ENCODE measurements around the gene CATSPERE.
"Not testable (repeated sequence)": the region's sequence is repeated elsewhere in the genome, so short reads cannot be mapped to it uniquely, and the experiment has no call there.

CATSPERE gene

DNA sequence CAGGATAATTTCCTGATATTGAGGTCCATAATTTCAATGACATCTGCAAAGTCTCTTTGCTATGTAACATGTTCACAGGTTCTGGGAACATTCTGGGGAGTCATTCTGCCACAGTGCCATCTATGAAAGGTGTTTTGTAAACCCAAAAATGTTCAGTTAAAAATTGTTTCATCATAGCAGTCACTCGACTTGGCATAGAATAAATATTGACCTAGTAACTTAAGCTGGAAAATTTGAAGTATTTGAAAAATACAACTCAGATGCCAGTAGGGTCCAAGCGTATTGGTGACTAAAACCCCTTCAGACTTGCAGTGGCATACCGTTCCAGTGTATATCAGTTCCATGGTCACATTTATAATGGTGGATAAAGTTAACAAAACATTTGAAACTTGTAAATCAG lies 198.6 kb downstream of the CATSPERE start:
- Mint-ChIP-seq H3K36me3 (ENCODE audit: insufficient read depth) (peaks cover 6% of the 10 kb centered on the region), H3K4me3 (no peak overlapping the region), H3K27me3 (no peaks in the 10 kb centered on the region), H3K9me3 (no peaks in the 10 kb centered on the region), H3K27ac (no peak overlapping the region), H3K4me1 (ENCODE audit: low read depth in 2 of 2) (peaks cover 24 to 36% of the 10 kb centered on the region in 2 donors)
- DNase-seq, result no peak
- ATAC-seq (replicated peaks), result no peak

DNA sequence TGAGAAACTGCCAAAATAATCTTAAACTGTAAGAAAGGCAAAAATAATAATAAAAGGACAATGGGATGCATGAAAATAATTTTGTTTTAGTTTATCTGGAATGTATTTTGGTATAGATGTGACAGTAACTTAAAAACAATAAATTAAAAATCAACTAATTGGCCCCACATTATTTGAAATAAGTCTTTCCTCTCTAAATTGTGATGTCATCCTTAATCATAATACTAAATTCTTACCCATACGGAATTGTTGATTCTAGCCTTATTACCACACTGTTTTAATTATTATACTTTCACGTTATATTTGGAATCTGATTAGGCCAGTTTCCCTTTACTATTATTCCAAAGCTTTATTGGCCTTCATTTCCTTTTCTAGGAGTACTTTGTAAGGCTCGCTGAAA lies 199.5 kb downstream of the CATSPERE start:
- no peak for ATAC-seq (replicated peaks)
- Mint-ChIP-seq H3K27me3 (no peaks in the 10 kb centered on the region), H3K4me3 (no peak overlapping the region), H3K9me3 (no peaks in the 10 kb centered on the region), H3K4me1 (ENCODE audit: low read depth in 2 of 2) (peaks cover 24 to 36% of the 10 kb centered on the region in 2 donors), H3K27ac (no peak overlapping the region), H3K36me3 (ENCODE audit: insufficient read depth) (peaks cover 6% of the 10 kb centered on the region)
- DNase-seq, result no peak

DNA sequence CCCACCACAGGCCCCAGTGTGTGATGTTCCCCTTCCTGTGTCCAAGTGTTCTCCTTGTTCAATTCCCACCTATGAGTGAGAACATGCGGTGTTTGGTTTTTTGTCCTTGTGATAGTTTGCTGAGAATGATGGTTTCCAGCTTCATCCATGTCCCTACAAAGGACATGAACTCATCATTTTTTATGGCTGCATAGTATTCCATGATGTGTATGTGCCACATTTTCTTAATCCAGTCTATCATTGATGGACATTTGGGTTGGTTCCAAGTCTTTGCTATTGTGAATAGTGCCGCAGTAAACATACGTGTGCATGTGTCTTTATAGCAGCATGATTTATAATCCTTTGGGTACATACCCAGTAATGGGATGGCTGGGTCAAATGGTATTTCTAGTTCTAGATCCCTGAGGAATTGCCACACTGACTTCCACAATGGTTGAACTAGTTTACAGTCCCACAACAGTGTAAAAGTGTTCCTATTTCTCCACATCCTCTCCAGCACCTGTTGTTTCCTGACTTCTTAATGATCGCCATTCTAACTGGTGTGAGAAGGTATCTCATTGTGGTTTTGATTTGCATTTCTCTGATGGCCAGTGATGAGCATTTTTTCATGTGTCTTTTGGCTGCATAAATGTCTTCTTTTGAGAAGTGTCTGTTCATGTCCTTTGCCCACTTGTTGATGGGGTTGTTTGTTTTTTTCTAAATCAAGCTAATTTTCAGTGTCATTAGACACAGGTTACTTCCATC lies 200.7 kb downstream of the CATSPERE start:
- H3K9me3 Mint-ChIP-seq; DNase-seq; H3K27me3 Mint-ChIP-seq; H3K4me3 Mint-ChIP-seq; H3K36me3 Mint-ChIP-seq (ENCODE audit: insufficient read depth); ATAC-seq (replicated peaks); H3K27ac Mint-ChIP-seq: not testable (repeated sequence)
- H3K4me1 Mint-ChIP-seq (ENCODE audit: low read depth in 2 of 2), result peaks cover 23 to 31% of the 10 kb centered on the region in 2 donors

DNA sequence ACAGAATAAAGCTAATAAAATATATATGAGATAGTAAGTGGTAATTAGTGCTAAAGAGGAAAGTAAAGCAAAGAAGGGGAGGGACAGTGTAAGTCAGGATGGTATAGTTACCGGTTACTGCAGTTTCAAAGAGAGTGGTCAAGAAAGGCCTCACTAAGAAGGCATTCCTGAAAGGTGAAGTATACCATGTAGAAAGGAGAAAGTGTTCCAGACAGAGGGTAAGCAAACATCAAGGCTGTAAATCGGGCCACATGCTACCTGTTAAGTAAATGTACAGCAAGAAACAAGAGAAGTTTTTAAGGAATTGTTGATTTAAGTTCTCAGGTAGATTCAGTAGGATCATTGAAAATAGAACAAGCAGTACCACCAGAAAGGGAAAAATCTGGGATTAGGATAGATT lies 201.5 kb downstream of the CATSPERE start:
- Mint-ChIP-seq H3K4me3 (no peak overlapping the region), H3K4me1 (ENCODE audit: low read depth in 2 of 2) (peaks cover 22 to 25% of the 10 kb centered on the region in 2 donors), H3K27me3 (no peaks in the 10 kb centered on the region), H3K36me3 (ENCODE audit: insufficient read depth) (no peaks in the 10 kb centered on the region), H3K9me3 (no peaks in the 10 kb centered on the region), H3K27ac (peak overlapping the region in 1 of 2 donors; percentile 9)
- ATAC-seq (replicated peaks), result no peak
- no peak for DNase-seq

DNA sequence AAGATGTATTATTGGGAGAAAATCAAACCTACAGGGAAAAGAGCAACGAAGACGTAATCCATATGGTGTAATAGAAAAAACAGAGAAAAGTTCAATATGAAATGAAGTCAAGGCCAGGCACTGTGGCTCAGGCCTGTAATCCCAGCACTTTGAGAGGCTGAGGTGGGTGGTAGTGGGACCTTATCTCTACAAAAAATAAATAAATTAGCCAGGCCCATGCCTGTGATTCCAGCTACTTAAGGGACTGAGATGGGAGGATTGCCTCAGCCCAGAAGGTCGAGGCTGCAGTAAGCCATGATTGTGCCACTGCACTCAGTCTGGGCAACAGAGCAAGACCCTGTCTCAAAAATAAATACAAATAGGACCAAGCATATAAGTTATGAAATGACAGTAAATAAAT lies 203.3 kb downstream of the CATSPERE start:
- Mint-ChIP-seq H3K36me3 (ENCODE audit: insufficient read depth) (no peaks in the 10 kb centered on the region), H3K9me3 (no peaks in the 10 kb centered on the region), H3K27me3 (no peaks in the 10 kb centered on the region), H3K27ac (no peak overlapping the region), H3K4me3 (no peak overlapping the region), H3K4me1 (ENCODE audit: low read depth in 2 of 2) (peaks cover 14 to 15% of the 10 kb centered on the region in 2 donors)
- DNase-seq, result no peak
- ATAC-seq (replicated peaks), result no peak

DNA sequence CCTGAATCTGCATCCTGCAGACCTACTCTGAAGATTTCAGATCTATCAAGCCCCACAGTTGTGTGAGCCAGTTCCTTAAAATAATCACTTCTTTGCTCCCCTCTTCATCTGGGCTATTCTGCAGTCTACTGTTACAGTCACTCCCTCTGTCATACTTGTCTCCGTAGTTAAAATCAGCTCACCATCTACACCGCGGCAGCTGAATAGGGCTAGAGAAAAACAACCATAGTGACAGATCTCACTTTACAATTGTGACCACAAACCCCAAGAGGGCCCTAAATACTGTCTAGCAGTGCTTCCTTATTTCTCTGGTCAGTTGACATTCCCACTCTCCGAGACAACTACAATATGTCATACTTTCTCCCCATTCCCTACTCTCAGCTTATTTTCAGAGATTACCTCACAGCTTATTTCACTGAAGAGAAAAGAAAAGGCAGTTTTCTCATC lies 204.7 kb downstream of the CATSPERE start:
- DNase-seq (no peak), ATAC-seq (replicated peaks) (peak; percentile 80)
- H3K36me3 Mint-ChIP-seq (ENCODE audit: insufficient read depth), result no peaks in the 10 kb centered on the region
- peaks cover 13 to 19% of the 10 kb centered on the region in 2 donors for H3K4me1 Mint-ChIP-seq (ENCODE audit: low read depth in 2 of 2)
- no peak overlapping the region for H3K27ac Mint-ChIP-seq
- no peaks in the 10 kb centered on the region for H3K27me3 Mint-ChIP-seq
- no peak overlapping the region for H3K4me3 Mint-ChIP-seq
- H3K9me3 Mint-ChIP-seq, result no peaks in the 10 kb centered on the region

DNA sequence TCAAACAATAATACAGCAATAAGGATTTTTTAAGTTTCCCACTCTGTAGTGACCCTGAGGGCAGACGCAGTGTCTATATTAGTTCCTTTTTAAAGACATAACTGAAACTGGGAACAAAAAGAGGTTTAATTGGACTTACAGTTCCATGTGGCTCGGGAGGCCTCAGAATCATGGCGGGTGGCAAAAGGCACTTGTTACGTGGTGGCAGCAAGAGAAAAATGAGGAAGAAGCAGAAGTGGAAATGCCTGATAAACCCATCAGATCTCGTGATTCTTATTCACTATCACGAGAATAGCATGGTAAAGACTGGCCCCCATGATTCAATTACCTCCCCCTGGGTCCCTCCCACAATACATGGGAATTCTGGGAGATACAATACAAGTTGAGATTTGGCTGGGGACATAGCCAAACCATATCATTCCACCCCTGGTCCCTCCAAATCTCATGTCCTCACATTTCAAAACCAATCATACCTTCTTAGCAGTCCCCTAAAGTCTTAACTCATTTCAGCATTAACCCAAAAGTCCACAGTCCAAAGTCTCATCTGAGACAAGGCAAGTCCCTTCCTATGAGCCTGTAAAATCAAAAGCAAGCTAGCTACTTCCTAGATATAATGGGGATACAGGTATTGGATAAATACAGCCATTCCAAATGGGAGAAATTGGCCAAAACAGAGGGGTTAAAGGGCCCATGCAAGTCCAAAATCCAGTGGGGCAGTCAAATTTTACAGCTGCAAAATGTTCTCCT lies 205.8 kb downstream of the CATSPERE start:
- H3K36me3 Mint-ChIP-seq (ENCODE audit: insufficient read depth); ATAC-seq (replicated peaks); H3K9me3 Mint-ChIP-seq; H3K27me3 Mint-ChIP-seq; DNase-seq; H3K4me3 Mint-ChIP-seq; H3K27ac Mint-ChIP-seq: not testable (repeated sequence)
- peaks cover 12 to 28% of the 10 kb centered on the region in 2 donors for H3K4me1 Mint-ChIP-seq (ENCODE audit: low read depth in 2 of 2)

DNA sequence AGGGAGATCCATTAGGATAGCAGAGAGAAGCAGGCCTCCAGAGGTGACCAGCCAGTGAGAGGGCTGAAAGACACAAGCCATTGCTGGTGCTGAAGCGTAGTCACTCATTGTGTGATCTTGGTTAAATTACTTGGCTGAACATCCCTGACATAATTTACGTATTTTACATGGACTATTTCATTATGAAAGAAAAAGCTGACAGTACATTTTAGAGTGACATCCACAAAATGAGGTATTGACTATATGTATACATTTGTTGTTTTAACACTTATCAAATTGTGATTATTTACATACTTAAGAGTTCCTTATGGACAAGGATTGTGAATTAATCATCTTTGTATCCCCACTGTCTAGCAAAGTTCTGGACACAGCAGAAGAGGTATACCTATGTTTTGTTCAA lies 206.7 kb downstream of the CATSPERE start:
- Mint-ChIP-seq H3K27ac (peak overlapping the region in 1 of 2 donors; percentile 3), H3K27me3 (no peaks in the 10 kb centered on the region), H3K9me3 (no peaks in the 10 kb centered on the region), H3K36me3 (ENCODE audit: insufficient read depth) (peaks cover 3% of the 10 kb centered on the region), H3K4me3 (no peak overlapping the region), H3K4me1 (ENCODE audit: low read depth in 2 of 2) (peaks cover 11 to 23% of the 10 kb centered on the region in 2 donors)
- DNase-seq, result no peak
- ATAC-seq (replicated peaks), result no peak

DNA sequence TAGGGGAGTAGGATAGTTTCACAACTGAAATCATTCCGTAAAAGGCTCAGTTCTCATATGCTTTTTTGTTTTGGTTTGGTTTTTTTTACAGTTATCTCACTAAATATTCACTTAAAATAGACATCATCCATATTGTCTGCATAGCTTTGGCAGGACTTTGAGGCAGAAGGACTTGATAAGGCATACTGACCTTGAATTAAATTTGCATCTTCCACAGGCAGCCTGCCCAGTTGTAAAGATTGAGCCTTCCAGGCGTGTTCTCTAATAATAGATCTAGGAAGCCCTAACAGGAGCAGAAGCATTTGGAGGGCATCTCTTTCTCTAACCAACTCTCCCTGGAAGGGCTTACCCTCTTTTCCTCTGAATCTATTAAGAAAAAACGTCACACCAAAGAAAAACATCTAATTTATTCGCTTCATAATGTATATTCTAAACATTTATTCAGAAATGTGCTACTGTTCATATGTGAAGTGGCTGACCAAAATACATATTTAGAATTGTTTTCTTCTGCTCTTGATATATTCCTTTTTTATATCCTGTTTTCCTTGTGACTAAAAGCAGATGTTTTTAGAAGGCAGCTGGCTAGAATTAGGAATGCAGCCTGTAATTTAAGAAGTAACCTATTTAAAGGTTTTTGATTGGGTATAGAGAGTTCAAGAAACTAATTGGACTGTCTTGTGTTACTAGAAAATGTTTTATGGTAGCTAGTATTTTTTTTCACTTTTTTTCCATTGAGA lies 212.0 kb downstream of the CATSPERE start:
- H3K27ac Mint-ChIP-seq, result peak overlapping the region in 1 of 2 donors; percentile 13
- ATAC-seq (replicated peaks), result no peak
- H3K9me3 Mint-ChIP-seq, result no peaks in the 10 kb centered on the region
- no peaks in the 10 kb centered on the region for H3K27me3 Mint-ChIP-seq
- no peak for DNase-seq
- no peak overlapping the region for H3K4me3 Mint-ChIP-seq
- peaks cover 7% of the 10 kb centered on the region for H3K36me3 Mint-ChIP-seq (ENCODE audit: insufficient read depth)
- peaks cover 15 to 41% of the 10 kb centered on the region in 2 donors for H3K4me1 Mint-ChIP-seq (ENCODE audit: low read depth in 2 of 2)

DNA sequence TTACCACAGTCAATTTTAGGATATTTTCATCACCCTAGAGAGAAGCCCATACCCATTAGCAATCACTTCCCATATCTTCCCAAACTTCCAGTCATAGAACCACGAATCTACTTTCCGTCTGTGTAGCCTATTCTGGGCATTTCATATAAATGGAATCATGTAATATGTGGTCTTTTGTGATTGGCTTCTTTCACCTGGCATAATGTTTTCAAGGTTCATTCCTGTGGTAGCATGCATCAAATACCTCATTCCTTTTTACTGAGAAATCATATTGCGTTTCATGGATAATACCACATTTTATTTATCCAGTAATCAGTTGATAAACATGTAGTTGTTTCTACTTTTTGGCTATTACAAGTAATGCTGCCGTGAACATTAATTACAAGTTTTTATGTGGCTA lies 213.4 kb downstream of the CATSPERE start:
- peaks cover 12% of the 10 kb centered on the region for H3K36me3 Mint-ChIP-seq (ENCODE audit: insufficient read depth)
- no peaks in the 10 kb centered on the region for H3K9me3 Mint-ChIP-seq
- H3K27me3 Mint-ChIP-seq, result no peaks in the 10 kb centered on the region
- no peak overlapping the region for H3K27ac Mint-ChIP-seq
- DNase-seq, result no peak
- ATAC-seq (replicated peaks), result no peak
- H3K4me1 Mint-ChIP-seq (ENCODE audit: low read depth in 2 of 2), result peaks cover 15 to 41% of the 10 kb centered on the region in 2 donors
- H3K4me3 Mint-ChIP-seq, result no peak overlapping the region

DNA sequence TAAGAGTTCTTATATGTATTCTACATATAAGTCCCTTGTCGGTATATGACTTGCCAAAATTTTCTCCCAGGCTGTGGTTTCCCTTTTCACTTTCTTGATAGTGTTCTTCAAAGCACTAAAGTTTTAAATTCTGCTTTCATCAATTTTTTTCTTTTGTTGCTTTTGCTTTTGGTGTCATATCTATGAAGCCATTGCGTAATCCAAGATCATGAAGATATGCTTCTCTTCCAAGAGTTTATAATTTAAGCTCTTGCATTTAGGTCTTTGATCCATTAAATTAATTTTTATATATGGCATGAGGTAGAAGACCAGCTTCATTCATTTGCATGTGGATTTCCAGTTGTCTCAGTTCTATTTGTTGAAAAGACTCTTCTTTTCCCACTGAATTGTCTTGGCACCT lies 214.1 kb downstream of the CATSPERE start:
- H3K27me3 Mint-ChIP-seq, result no peaks in the 10 kb centered on the region
- H3K36me3 Mint-ChIP-seq (ENCODE audit: insufficient read depth), result peaks cover 15% of the 10 kb centered on the region
- no peaks in the 10 kb centered on the region for H3K9me3 Mint-ChIP-seq
- no peak overlapping the region for H3K4me3 Mint-ChIP-seq
- peaks cover 18 to 41% of the 10 kb centered on the region in 2 donors for H3K4me1 Mint-ChIP-seq (ENCODE audit: low read depth in 2 of 2)
- no peak for DNase-seq
- ATAC-seq (replicated peaks), result no peak
- H3K27ac Mint-ChIP-seq, result no peak overlapping the region

DNA sequence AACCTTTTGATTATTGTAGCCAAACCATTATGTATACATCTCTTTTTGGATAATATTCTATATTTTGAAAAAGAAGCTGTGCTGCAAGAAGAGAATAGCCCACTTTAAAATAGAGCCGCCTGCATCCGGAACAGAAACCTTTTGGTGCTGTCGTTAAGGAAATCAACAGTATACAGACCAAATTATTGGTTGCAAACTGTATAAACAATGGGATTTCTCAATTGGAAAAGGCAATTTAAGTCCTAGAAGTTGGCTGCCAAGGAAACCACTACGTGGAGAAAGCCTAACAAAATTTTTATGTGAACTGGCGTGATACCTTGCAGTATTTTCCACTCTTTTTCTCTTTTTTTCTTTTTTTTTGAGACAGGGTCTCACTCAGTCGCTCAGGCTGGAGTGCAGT lies 217.6 kb downstream of the CATSPERE start:
- ATAC-seq (replicated peaks) (no peak), DNase-seq (no peak)
- Mint-ChIP-seq H3K4me3 (no peak overlapping the region), H3K27me3 (no peaks in the 10 kb centered on the region), H3K36me3 (ENCODE audit: insufficient read depth) (peaks cover 16% of the 10 kb centered on the region), H3K4me1 (ENCODE audit: low read depth in 2 of 2) (peaks cover 21 to 27% of the 10 kb centered on the region in 2 donors), H3K27ac (no peak overlapping the region), H3K9me3 (no peaks in the 10 kb centered on the region)

DNA sequence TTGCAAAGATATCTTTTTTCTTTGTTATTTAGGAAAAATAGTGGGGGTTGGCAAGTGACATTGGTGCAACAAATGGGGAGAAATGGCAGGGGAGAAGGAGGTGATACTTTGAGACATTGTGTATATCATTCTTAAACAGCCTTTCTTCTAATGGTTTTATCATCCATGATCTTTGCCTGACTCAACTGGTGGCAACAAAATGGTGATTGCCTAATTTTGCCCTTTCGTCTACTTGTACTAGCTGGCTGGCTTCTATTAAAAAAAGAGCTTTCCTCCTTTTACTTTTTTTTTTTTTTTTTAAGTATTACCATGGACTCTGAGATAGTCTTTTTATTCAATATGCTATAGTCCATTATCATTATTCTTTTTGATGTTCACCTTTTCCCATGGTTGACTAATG lies 219.6 kb downstream of the CATSPERE start:
- DNase-seq (no peak), ATAC-seq (replicated peaks) (no peak)
- H3K36me3 Mint-ChIP-seq (ENCODE audit: insufficient read depth), result peaks cover 15% of the 10 kb centered on the region
- no peak overlapping the region for H3K4me3 Mint-ChIP-seq
- H3K27me3 Mint-ChIP-seq, result no peaks in the 10 kb centered on the region
- no peak overlapping the region for H3K27ac Mint-ChIP-seq
- H3K9me3 Mint-ChIP-seq, result no peaks in the 10 kb centered on the region
- peaks cover 15 to 18% of the 10 kb centered on the region in 2 donors for H3K4me1 Mint-ChIP-seq (ENCODE audit: low read depth in 2 of 2)
